Glutamatergic neuron (in vitro differentiated cells): ENCODE measurements around the gene TTC34. TPM values are rescaled to one million over a fixed set of nuclear protein-coding genes. Genes with fewer than 3 reads are reported as not detected.
"Not testable (repeated sequence)": the region's sequence is repeated elsewhere in the genome, so short reads cannot be mapped to it uniquely, and the experiment has no call there.

ENCODE experiments used
- DNase-seq: peaks from one replicate; pipeline ENCODE4 v3.0.0; 2022
- H3K27ac Mint-ChIP-seq: one replicate; pipeline ENCODE4 v1.8.0; 2020; ENCODE audit warnings: mild to moderate bottlenecking, mixed read lengths, inconsistent platforms; ENCODE audit not compliant: unreplicated experiment
- H3K27me3 Mint-ChIP-seq: one replicate; pipeline ENCODE4 v1.8.0; 2020; ENCODE audit warnings: mild to moderate bottlenecking, moderate library complexity, mixed read lengths, inconsistent platforms; ENCODE audit not compliant: unreplicated experiment
- H3K36me3 Mint-ChIP-seq: one replicate; pipeline ENCODE4 v1.8.0; 2020; ENCODE audit warnings: mild to moderate bottlenecking, mixed read lengths, inconsistent platforms; ENCODE audit not compliant: unreplicated experiment
- H3K4me1 Mint-ChIP-seq: one replicate; pipeline ENCODE4 v1.8.0; 2020; ENCODE audit warnings: mild to moderate bottlenecking, low read depth, mixed read lengths, inconsistent platforms; ENCODE audit not compliant: unreplicated experiment
- H3K4me3 Mint-ChIP-seq: one replicate; pipeline ENCODE4 v1.8.0; 2020; ENCODE audit warnings: mild to moderate bottlenecking, mixed read lengths, inconsistent platforms; ENCODE audit not compliant: unreplicated experiment
- H3K9me3 Mint-ChIP-seq: one replicate; pipeline ENCODE4 v1.8.0; 2020; ENCODE audit warnings: mild to moderate bottlenecking, moderate library complexity, mixed read lengths, inconsistent platforms; ENCODE audit not compliant: unreplicated experiment
- total RNA-seq: library from RNA; stranded (reverse); fragmentation: NEBNext Ultra II Directional; extraction: Animal tissue kit (Norgen Biotek cat#: 25700); gene quantifications from one replicate; pipeline ENCODE4 v1.2.1, GENCODE V29; 2021; ENCODE audit not compliant: unreplicated experiment
- TF ChIP-seq, protein P1 (sequence below): fragments of 200-600 bp; sonication (generic); IDR thresholded peaks from one replicate; pipeline ENCODE4 v1.5.0; 2021; ENCODE audit not compliant: partially characterized antibody, unreplicated experiment

Gene TTC34
- total RNA-seq, 1 donor from 2014 or later: 0.74 TPM

DNA sequence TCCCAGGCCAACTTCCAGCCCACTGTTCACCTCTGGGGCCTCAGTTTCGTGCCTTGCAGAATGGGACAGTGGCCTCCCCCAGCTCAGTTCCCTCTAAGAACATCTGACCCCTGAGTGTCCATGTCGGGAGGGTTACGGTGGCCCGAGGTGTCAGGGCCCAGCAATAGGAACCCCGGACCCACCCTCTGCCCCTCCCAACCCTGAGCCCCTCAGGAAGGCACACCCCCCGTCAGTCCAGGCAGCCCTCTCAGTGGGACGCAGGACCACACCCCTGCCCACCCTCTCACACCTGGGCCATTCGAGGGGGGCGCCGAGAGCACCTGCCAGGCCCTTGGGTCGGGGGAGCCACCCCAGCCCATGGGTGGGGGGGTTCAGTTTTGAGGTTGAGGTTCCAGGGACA lies 447 bp downstream of the TTC34 start:
- Mint-ChIP-seq H3K4me1 (no peaks in the 10 kb centered on the region), H3K4me3 (no peak overlapping the region), H3K36me3 (no peaks in the 10 kb centered on the region), H3K27me3 (peaks cover 3% of the 10 kb centered on the region), H3K27ac (no peak overlapping the region), H3K9me3 (peaks cover 7% of the 10 kb centered on the region)
- DNase-seq: peak; percentile 1
- TF ChIP-seq, protein P1, sequence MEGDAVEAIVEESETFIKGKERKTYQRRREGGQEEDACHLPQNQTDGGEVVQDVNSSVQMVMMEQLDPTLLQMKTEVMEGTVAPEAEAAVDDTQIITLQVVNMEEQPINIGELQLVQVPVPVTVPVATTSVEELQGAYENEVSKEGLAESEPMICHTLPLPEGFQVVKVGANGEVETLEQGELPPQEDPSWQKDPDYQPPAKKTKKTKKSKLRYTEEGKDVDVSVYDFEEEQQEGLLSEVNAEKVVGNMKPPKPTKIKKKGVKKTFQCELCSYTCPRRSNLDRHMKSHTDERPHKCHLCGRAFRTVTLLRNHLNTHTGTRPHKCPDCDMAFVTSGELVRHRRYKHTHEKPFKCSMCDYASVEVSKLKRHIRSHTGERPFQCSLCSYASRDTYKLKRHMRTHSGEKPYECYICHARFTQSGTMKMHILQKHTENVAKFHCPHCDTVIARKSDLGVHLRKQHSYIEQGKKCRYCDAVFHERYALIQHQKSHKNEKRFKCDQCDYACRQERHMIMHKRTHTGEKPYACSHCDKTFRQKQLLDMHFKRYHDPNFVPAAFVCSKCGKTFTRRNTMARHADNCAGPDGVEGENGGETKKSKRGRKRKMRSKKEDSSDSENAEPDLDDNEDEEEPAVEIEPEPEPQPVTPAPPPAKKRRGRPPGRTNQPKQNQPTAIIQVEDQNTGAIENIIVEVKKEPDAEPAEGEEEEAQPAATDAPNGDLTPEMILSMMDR: no peak

DNA sequence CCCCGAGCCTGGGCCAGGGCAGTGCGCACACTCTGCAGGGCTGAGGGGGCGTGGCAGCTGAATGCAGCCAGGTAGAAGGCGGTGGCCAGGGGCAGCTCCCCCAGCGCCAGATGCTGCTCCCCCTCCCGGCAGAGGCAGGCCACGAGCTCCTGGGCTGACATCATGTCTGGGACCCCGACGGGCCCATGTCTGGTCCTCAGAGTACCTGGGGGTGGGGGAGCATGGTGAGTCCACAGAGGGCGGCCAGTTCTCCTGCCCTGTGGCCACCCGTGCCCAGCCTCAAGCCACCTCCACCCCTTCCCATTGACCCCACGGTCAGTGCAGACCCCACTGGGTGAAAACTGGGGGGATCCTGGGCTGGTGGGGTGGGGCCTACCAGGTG lies 838 bp downstream of the TTC34 start:
- peak; percentile 8 for DNase-seq
- TF ChIP-seq, protein P1: no peak
- Mint-ChIP-seq H3K27me3 (peaks cover 2% of the 10 kb centered on the region), H3K4me1 (no peaks in the 10 kb centered on the region), H3K4me3 (no peak overlapping the region), H3K9me3 (peaks cover 7% of the 10 kb centered on the region), H3K36me3 (no peaks in the 10 kb centered on the region), H3K27ac (no peak overlapping the region)

DNA sequence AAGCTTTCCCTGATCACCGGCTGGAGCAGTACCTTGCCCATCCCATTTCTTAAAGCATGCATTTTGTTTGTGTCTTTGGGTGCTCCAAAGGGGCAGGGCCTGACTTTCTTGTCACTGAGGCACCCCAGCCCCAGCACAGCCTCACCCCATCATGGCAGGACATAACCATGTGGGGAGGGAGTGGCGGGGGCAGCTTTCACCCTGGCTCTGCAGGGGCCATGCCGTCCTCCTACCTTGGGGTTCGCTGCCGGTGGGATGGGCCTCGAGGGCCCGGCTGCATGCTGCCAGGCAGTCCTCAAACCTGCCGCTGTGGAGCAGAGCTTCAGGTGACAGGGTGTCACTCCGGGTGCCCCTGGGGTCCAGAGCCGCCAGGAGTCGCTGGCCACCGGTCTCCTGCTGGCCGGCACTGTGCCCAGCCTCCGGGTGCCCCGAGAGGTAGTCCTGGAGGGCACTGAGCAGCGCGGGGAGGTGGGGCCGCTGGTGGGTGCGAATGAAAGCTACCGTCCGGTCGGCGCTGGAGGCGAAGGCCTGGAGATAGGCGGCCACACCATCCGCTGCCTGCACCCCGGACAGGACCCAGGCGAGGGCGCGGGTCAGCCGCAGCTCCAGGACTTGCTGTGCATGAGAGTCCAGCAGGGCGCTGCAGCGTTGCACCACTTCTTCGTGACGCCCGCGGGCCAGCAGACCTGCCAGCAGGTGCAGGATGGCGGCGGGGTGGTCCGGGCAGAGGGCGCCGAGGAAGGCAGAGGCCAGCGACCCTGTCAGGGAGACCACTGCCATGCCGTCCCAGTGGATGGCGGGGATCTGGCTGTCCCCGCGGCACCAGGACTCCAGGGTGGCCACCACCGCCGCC lies 1.5 kb downstream of the TTC34 start:
- H3K27me3 Mint-ChIP-seq: peaks cover 2% of the 10 kb centered on the region

DNA sequence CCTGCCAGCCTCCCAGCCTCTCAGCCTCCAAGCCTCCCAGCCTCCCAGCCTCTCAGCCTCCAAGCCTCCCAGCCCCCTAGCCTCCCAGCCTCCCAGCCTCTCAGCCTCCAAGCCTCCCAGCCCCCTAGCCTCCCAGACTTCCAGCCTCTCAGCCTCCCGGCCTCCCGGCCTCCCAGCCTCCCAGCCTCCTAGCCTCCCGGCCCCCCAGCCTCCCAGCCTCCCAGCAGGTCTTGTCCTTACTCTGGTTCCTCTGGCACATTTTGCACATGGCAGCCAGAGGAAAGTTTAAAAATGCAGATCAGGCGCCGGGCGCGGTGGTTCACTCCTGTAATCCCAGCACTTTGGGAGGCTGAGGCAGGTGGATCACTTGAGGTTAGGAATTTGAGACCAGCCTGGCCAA lies 2.5 kb downstream of the TTC34 start:
- not testable (repeated sequence) for DNase-seq, H3K36me3 Mint-ChIP-seq, H3K9me3 Mint-ChIP-seq, H3K27ac Mint-ChIP-seq, H3K27me3 Mint-ChIP-seq, H3K4me1 Mint-ChIP-seq, H3K4me3 Mint-ChIP-seq

More for the DNA sequence above, 1.5 kb downstream of the TTC34 start:
- peak; percentile 8 for DNase-seq
- H3K27ac Mint-ChIP-seq: no peak overlapping the region
- peaks cover 7% of the 10 kb centered on the region for H3K9me3 Mint-ChIP-seq
- no peak overlapping the region for H3K4me3 Mint-ChIP-seq
- H3K36me3 Mint-ChIP-seq: no peaks in the 10 kb centered on the region
- TF ChIP-seq, protein P1: no peak
- H3K4me1 Mint-ChIP-seq: no peaks in the 10 kb centered on the region

DNA sequence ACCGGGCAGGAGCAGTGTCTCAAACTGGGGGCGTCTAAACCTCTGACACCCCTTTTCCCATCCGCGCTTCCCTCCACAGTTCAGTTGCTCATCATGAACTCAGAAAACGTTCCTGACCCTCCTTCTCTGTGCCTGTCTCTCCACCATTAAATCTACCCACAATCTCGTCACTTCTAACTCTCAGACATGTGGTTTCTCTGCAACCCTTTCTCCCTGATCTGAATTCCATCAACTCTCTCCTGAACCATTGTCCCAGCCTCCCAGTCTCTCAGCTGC lies 3.8 kb downstream of the TTC34 start:
- TF ChIP-seq, protein P1: no peak
- no peaks in the 10 kb centered on the region for H3K4me1 Mint-ChIP-seq
- H3K36me3 Mint-ChIP-seq: no peaks in the 10 kb centered on the region
- H3K27me3 Mint-ChIP-seq: peaks cover 2% of the 10 kb centered on the region
- H3K27ac Mint-ChIP-seq: no peak overlapping the region
- H3K9me3 Mint-ChIP-seq: peaks cover 7% of the 10 kb centered on the region
- H3K4me3 Mint-ChIP-seq: no peak overlapping the region
- DNase-seq: no peak
